H1 (cell line): ENCODE data around the gene JMJD1C. TPM values are rescaled to one million over a fixed set of nuclear protein-coding genes. Genes with fewer than 3 reads are reported as not detected.

ENCODE experiments used
- CTCF ChIA-PET: fragments of 300-600 bp; sonication (Branson Sonifier 250); formaldehyde crosslinking; loops from one replicate; lab custom pipeline; 2021; ENCODE audit not compliant: partially characterized antibody; lab: Charles Lee
- POLR2A ChIA-PET: fragments of 300-600 bp; sonication (Branson Sonifier 250); formaldehyde crosslinking; loops from one replicate; lab custom pipeline; 2021; ENCODE audit warnings: inconsistent platforms; ENCODE audit not compliant: partially characterized antibody; lab: Charles Lee
- DNase-seq, 2 experiments: peaks; one replicate each; pipeline versions ENCODE4 v3.0.0 to v3.0.0-alpha.2; 2010 to 2022; ENCODE audit warnings: low spot score in 2 of 2, low read depth in 1 of 2, mixed read lengths in 1 of 2
- FAIRE-seq: peaks from 2 replicates; lab custom pipeline; 2011; peaks lifted over from hg19 to GRCh38; lab: Jason Lieb, UNC
- H2AFZ ChIP-seq: 2 replicates; pipeline ENCODE4 v1.8.1; 2012; ENCODE audit warnings: low read length, inconsistent platforms
- H2AK5ac ChIP-seq: 2 replicates; pipeline ENCODE4 v1.6.1; 2013; ENCODE audit warnings: low read depth, low read length
- H2BK120ac ChIP-seq: replicated peaks from 2 replicates; pipeline ENCODE3; 2013; ENCODE audit warnings: low read depth, low read length, inconsistent platforms
- H2BK12ac ChIP-seq: 2 replicates; pipeline ENCODE4 v1.6.1; 2013; ENCODE audit warnings: low read depth, low read length
- H2BK15ac ChIP-seq: 2 replicates; pipeline ENCODE4 v1.6.1; 2013; ENCODE audit warnings: low read length
- H2BK20ac ChIP-seq: 2 replicates; pipeline ENCODE4 v1.6.1; 2013; ENCODE audit warnings: low read length
- H2BK5ac ChIP-seq: 2 replicates; pipeline ENCODE4 v1.6.1; 2013; ENCODE audit warnings: low read depth, low read length
- H3K14ac ChIP-seq: 2 replicates; pipeline ENCODE4 v1.6.1; 2013; ENCODE audit warnings: inconsistent platforms; ENCODE audit not compliant: insufficient read length
- H3K18ac ChIP-seq: 2 replicates; pipeline ENCODE4 v1.6.1; 2013; ENCODE audit warnings: low read length; ENCODE audit errors: extremely low read depth
- H3K23ac ChIP-seq: 2 replicates; pipeline ENCODE4 v1.6.1; 2013; ENCODE audit warnings: inconsistent platforms; ENCODE audit not compliant: insufficient read length
- H3K23me2 ChIP-seq: 2 replicates; pipeline ENCODE4 v1.6.1; 2013; ENCODE audit warnings: low read depth, low read length
- H3K27ac ChIP-seq: 2 replicates; pipeline ENCODE4 v1.6.1; 2011; ENCODE audit warnings: low read depth, low read length, inconsistent platforms
- H3K27me3 ChIP-seq, 4 experiments: replicated peaks in 1 of 4; 1 replicate in 1 of 4; 2 replicates in 3 of 4; pipeline versions ENCODE4 v1.6.1 to v1.8.1; 2011 to 2013; ENCODE audit warnings: low read length in 3 of 4, mild to moderate bottlenecking in 3 of 4, inconsistent platforms in 2 of 4, mixed read lengths in 2 of 4, moderate library complexity in 1 of 4; ENCODE audit not compliant: control insufficient read depth in 3 of 4, insufficient read depth in 3 of 4; ENCODE audit errors: extremely low read depth in 1 of 4
- H3K36me3 ChIP-seq, 4 experiments: 2 replicates each; pipeline versions ENCODE4 v1.6.1 to v1.8.1; 2011 to 2013; ENCODE audit warnings: mild to moderate bottlenecking in 4 of 4, low read length in 3 of 4, moderate library complexity in 2 of 4, control low read depth in 1 of 4, inconsistent platforms in 1 of 4; ENCODE audit not compliant: insufficient read depth in 4 of 4, control insufficient read depth in 2 of 4
- H3K4ac ChIP-seq: replicated peaks from 2 replicates; pipeline ENCODE3; 2013; ENCODE audit warnings: low read length, low read depth, mixed read lengths, inconsistent platforms; ENCODE audit not compliant: insufficient read length
- H3K4me1 ChIP-seq, 4 experiments: replicated peaks in 1 of 4; 1 replicate in 1 of 4; 2 replicates in 3 of 4; pipeline versions ENCODE4 v1.6.1 to v1.8.1; 2011 to 2013; ENCODE audit warnings: low read length in 3 of 4, inconsistent platforms in 2 of 4, mixed read lengths in 1 of 4; ENCODE audit not compliant: insufficient read depth in 4 of 4, control insufficient read depth in 3 of 4
- H3K4me2 ChIP-seq, 2 experiments: 2 replicates each; pipeline versions ENCODE4 v1.6.1 to v1.8.1; 2011 to 2013; ENCODE audit warnings: low read depth in 2 of 2, low read length in 2 of 2, control low read depth in 1 of 2, inconsistent platforms in 1 of 2, mild to moderate bottlenecking in 1 of 2; ENCODE audit not compliant: insufficient read depth in 1 of 2
- H3K4me3 ChIP-seq, 4 experiments: fragments of 200-600, 300-600 bp in 1 of 4; sonication (generic), shearing (Covaris generic), sonication (Bioruptor Twin) in 1 of 4; 2 replicates each; pipeline versions ENCODE4 v1.5.1 to v1.8.1; 2011 to 2016; ENCODE audit warnings: low read length in 4 of 4, low read depth in 3 of 4, control low read depth in 2 of 4, inconsistent platforms in 2 of 4, mild to moderate bottlenecking in 2 of 4, mixed read lengths in 1 of 4, moderate library complexity in 1 of 4; ENCODE audit not compliant: insufficient read depth in 2 of 4; ENCODE audit errors: extremely low read depth in 1 of 4
- H3K56ac ChIP-seq: replicated peaks from 2 replicates; pipeline ENCODE3; 2013; ENCODE audit warnings: low read depth, mild to moderate bottlenecking, mixed read lengths, low read length, inconsistent platforms; ENCODE audit not compliant: insufficient read length
- H3K79me1 ChIP-seq: 2 replicates; pipeline ENCODE4 v1.6.1; 2013; ENCODE audit warnings: low read depth, low read length, control low read depth
- H3K79me2 ChIP-seq, 2 experiments: 2 replicates each; pipeline versions ENCODE4 v1.6.1 to v1.8.1; 2012 to 2013; ENCODE audit warnings: low read length in 2 of 2, mild to moderate bottlenecking in 2 of 2, inconsistent platforms in 1 of 2; ENCODE audit not compliant: insufficient read depth in 2 of 2, control insufficient read depth in 1 of 2
- H3K9ac ChIP-seq, 4 experiments: replicated peaks in 1 of 4; 1 replicate in 1 of 4; 2 replicates in 3 of 4; pipeline versions ENCODE4 v1.6.1 to v1.8.1; 2011 to 2013; ENCODE audit warnings: low read depth in 3 of 4, low read length in 3 of 4, control low read depth in 2 of 4, mild to moderate bottlenecking in 2 of 4, moderate library complexity in 2 of 4, inconsistent platforms in 1 of 4; ENCODE audit errors: extremely low read depth in 1 of 4
- H3K9me3 ChIP-seq, 2 experiments: 2 replicates each; pipeline versions ENCODE4 v1.6.1 to v1.8.1; 2012 to 2013; ENCODE audit warnings: mild to moderate bottlenecking in 2 of 2, moderate library complexity in 2 of 2, control low read depth in 1 of 2, inconsistent platforms in 1 of 2, low read depth in 1 of 2, low read length in 1 of 2, mixed read lengths in 1 of 2; ENCODE audit not compliant: insufficient read depth in 2 of 2
- H4K20me1 ChIP-seq, 2 experiments: replicated peaks in 1 of 2; 2 replicates each; pipeline versions ENCODE3 to v1.8.1; 2011 to 2013; ENCODE audit warnings: inconsistent platforms in 2 of 2, low read length in 2 of 2, mild to moderate bottlenecking in 1 of 2; ENCODE audit not compliant: insufficient read depth in 2 of 2, control insufficient read depth in 1 of 2
- H4K5ac ChIP-seq: 2 replicates; pipeline ENCODE4 v1.6.1; 2013; ENCODE audit warnings: low read length, low read depth, mixed read lengths, inconsistent platforms; ENCODE audit not compliant: insufficient read length
- H4K8ac ChIP-seq: 2 replicates; pipeline ENCODE4 v1.8.0; 2013; ENCODE audit warnings: mild to moderate bottlenecking, moderate library complexity, low read length, inconsistent platforms; ENCODE audit not compliant: insufficient read depth; ENCODE audit errors: extremely low read depth
- H4K91ac ChIP-seq: replicated peaks from 2 replicates; pipeline ENCODE3; 2013; ENCODE audit warnings: low read length, mixed read lengths, inconsistent platforms; ENCODE audit not compliant: insufficient read length
- CTCF ChIP-seq, 3 experiments: IDR thresholded peaks; 1 replicate in 2 of 3; 2 replicates in 1 of 3; pipeline versions ENCODE4 v1.5.1 to v1.6.1; 2011; ENCODE audit warnings: low read length in 3 of 3, mild to moderate bottlenecking in 3 of 3, inconsistent platforms in 2 of 3, low read depth in 1 of 3, moderate library complexity in 1 of 3; ENCODE audit not compliant: insufficient read depth in 1 of 3; ENCODE audit errors: control extremely low read depth in 1 of 3
- ZNF274 ChIP-seq: IDR thresholded peaks from 2 replicates; pipeline ENCODE4 v1.7.0; 2012; ENCODE audit warnings: low read length, borderline replicate concordance; ENCODE audit errors: extremely low read depth
- WGBS, 2 experiments: shearing (Covaris generic) in 1 of 2; methylation state at CpG; one replicate each; pipeline versions ENCODE4 v1.1.6 to v1.1.7; 2013 to 2015; ENCODE audit warnings: low lambda C conversion rate in 2 of 2, mixed read lengths in 2 of 2, inconsistent platforms in 1 of 2, low coverage in 1 of 2, missing lambda C conversion rate in 1 of 2; ENCODE audit not compliant: insufficient replicate concordance in 2 of 2, insufficient coverage in 1 of 2, insufficient read length in 1 of 2; ENCODE audit errors: extremely low coverage in 1 of 2, missing lambda C conversion rate in 1 of 2; 5-methylcytosine and 5-hydroxymethylcytosine counted together
- polyA plus RNA-seq, 7 experiments: library from polyadenylated mRNA; depleted of rRNA in 3 of 7; stranded (reverse) in 5 of 7; unstranded in 2 of 7; fragments of >200 nt in 5 of 7; fragments of 200-250 nt in 2 of 7; gene quantifications; 1 replicate in 5 of 7; 2 replicates in 1 of 7; 4 replicates in 1 of 7; pipeline versions ENCODE4 v1.2.1 to v1.2.3, GENCODE V29; 2011 to 2013; ENCODE audit warnings: missing spikeins in 2 of 7, mixed read lengths in 2 of 7
- total RNA-seq: library from RNA; stranded (reverse); fragmentation: NEBNext Ultra II Directional; extraction: Animal tissue kit (Norgen Biotek cat#: 25700); gene quantifications from 2 replicates; pipeline ENCODE4 v1.2.1, GENCODE V29; 2021

Gene JMJD1C
- total and polyA plus RNA-seq, 2 of the 8 experiments (the other 6 are each of a cell fraction or from before 2014, with no cell fraction given), result 54.5 to 210 TPM

DNA sequence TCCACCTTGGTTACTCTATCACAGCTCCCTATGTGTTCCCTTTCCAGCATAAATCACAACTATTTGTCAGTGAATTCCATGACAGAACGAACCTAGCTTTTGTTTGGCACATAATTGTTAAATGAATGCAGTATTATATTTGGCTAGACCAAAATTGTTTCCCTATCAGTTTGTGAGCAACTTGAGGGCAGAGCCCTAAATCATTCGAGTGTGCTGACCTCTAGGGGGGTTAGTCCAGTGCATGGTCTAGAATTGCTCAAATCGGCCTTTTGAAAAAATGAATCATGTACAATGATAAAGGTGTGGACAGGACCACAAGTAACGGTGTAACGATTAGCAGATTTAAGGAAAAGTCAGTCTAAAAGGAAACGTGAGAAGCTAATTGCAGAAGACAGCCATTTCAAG is 333.1 kb downstream of the JMJD1C start:
- Histone ChIP-seq H3K14ac (no peak overlapping the region), H4K20me1 (peaks cover 0 to 3% of the 10 kb centered on the region in 2 experiments), H3K18ac (no peak overlapping the region), H3K9me3 (peaks cover 0 to 4% of the 10 kb centered on the region in 2 experiments; a peak in 1 of 4 replicates), H3K27ac (no peak overlapping the region), H3K56ac (no peak overlapping the region), H3K4me3 (peak overlapping the region in 2 of 4 experiments; percentile 73 to 79; a peak in 3 of 8 replicates), H3K23ac (no peak overlapping the region), H2BK5ac (no peak overlapping the region), H3K79me1 (no peaks in the 10 kb centered on the region), H4K5ac (peak overlapping the region; percentile 49), H2BK12ac (no peak overlapping the region), H3K79me2 (peaks cover 16 to 41% of the 10 kb centered on the region in 2 experiments), H2AK5ac (no peak overlapping the region), H2BK120ac (no peak overlapping the region), H2BK15ac (no peak overlapping the region), H3K9ac (no peak overlapping the region), H3K36me3 (no peaks in the 10 kb centered on the region), H3K4ac (no peak overlapping the region), H3K27me3 (no peaks in the 10 kb centered on the region), H3K4me2 (peak overlapping the region in 1 of 2 experiments; percentile 56; a peak in 2 of 4 replicates), H2BK20ac (no peak overlapping the region), H4K8ac (no peak overlapping the region), H3K23me2 (peaks cover 6% of the 10 kb centered on the region; the same call in 1 of the 2 replicates), H2AFZ (peak overlapping the region; percentile 30), H3K4me1 (no peaks in the 10 kb centered on the region; a peak in 1 of 7 replicates), H4K91ac (peak overlapping the region; percentile 62)
- TF ChIP-seq CTCF (IDR thresholded peaks at IDR 0.05; ENCODE audit: control extremely low read depth in 1 of 3, insufficient read depth in 1 of 3, low read depth in 1 of 3, low read length in 3 of 3), result peak in 1 of 3 experiments; percentile 4; a peak in 1 of 4 replicates
- TF ChIP-seq ZNF274, result no peak
- 78% methylated on average over 6 of the region's 6 CpGs; no CpG with 5 or more reads in 1 of the 2 experiments for WGBS, 2 experiments
- POLR2A ChIA-PET, result interaction anchor here (0.7 to 3.2 kb wide), 8 partner anchors 12 to 511 kb away, joined by 3 to 19 read pairs (median 4); partner anchors contain the start of gene ADO
- CTCF ChIA-PET, result interaction anchor here (0.5 to 1.8 kb wide), 12 partner anchors 9 to 522 kb away, joined by 3 to 9 read pairs (median 3); partner anchors contain the start of gene ADO
- DNase-seq (no peak), FAIRE-seq (no peak)
